ENCODE measurements around the gene PSORS1C1.

- no peak for TF ChIP-seq CTCF (IDR thresholded peaks at IDR 0.05; ENCODE audit: poor library complexity, severe bottlenecking)
- TF ChIP-seq POLR2AphosphoS5 (IDR thresholded peaks at IDR 0.05), result no peak
- no peak for TF ChIP-seq EP300 (conservative IDR thresholded peaks at IDR 0.05; ENCODE audit: poor library complexity, severe bottlenecking)
- TF ChIP-seq REST (IDR thresholded peaks at IDR 0.05; ENCODE audit: borderline replicate concordance), result no peak
- TF ChIP-seq TAF1 (IDR thresholded peaks at IDR 0.05; ENCODE audit: low read depth), result no peak
- TF ChIP-seq EZH2 (IDR thresholded peaks at IDR 0.05; ENCODE audit: borderline replicate concordance, insufficient read depth, low read length, poor library complexity, severe bottlenecking), result no peak
- no peak for TF ChIP-seq RAD21 (conservative IDR thresholded peaks at IDR 0.05)
Observed at GRCh38 chr6:31173406-31173805, 58.8 kb downstream of the PSORS1C1 start.
